GM18499 (cell line): ENCODE results near the gene RPS19.
"Not testable (repeated sequence)": the region's sequence is repeated elsewhere in the genome, so short reads cannot be mapped to it uniquely, and the experiment has no call there.

Experiments
- ATAC-seq: cut with Tn5 transposase; IDR thresholded peaks from one replicate; pipeline ENCODE4 v1.9.1; 2021; ENCODE audit warnings: moderate number of reproducible peaks; ENCODE audit not compliant: insufficient read depth, unreplicated experiment

The RPS19 gene

DNA sequence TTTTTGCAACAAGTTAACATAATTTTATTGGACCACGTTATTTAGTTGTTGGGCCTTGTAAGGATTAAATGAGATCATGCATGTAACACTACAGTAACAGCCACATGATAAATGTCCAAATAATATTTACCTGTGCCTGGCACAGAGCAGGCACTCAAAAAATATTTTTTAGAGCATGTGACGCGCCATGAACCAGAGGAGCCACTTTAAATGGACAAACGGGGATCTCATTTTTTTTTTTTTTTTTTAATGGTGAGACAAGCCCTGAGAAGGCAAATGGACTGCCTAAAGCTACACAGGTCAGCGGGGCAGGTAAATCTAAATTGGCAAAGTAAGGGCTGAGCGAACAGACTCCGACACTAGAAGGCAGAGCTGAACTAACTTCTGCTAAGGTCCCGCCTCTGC lies 840 bp upstream of the RPS19 start:
- ATAC-seq = no peak

- no peak for ATAC-seq
These were observed 512 bp downstream of the RPS19 start for GRCh38 chr19:41860419-41861115.

- no peak for ATAC-seq
These were observed 1.2 kb downstream of the RPS19 start for GRCh38 chr19:41861116-41861768.

DNA sequence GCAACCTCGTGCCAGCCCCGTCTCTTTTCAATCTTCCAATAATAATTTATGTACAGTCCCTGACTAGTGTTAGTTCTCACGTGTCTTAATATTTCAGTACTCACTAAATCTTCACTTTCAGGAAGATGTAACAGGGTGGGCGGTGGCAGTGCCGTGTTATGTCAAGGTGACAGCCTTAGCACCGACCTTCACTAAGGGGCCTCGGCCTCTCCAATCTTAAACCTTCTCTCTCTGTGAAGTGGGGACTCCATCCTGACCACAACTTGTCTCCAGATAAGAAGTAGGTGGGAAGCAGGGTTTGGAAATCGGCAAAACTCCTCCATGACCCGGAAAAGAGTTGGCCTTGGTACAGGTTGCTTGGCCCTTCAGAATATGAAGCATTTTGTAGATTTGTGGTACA lies 1.8 kb downstream of the RPS19 start:
- ATAC-seq = no peak

DNA sequence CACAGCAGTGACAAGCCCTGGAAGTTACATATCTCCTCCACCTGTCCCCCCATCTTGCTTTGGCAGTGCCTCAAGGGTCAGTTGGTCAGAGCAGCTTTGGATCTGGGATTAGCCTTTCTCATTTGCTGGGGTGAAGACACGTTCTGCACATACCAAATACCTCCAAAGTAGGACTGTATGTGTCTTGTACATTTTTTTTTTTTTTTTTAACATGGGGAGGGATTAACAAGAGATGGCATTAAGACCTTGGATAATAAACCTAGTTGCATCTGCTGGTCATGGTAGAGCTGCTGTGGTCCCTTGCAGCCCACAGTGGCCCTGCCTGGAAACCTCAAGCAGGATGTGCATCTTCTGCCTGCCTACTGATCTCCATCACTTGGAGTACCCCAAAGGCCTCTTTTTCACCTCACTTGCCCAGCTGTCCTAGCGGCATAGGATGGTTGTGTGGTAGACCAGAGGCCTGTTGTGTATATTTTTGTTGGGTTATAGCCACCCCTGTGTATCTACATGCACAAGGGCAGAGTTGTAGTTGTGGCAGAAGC lies 2.5 kb downstream of the RPS19 start:
- ATAC-seq = no peak

- ATAC-seq = no peak
These were observed 3.3 kb downstream of the RPS19 start for GRCh38 chr19:41863209-41863931.

- no peak for ATAC-seq
These were observed 4.3 kb downstream of the RPS19 start for GRCh38 chr19:41864374-41864773.

- ATAC-seq = no peak
These were observed 6.2 kb downstream of the RPS19 start for GRCh38 chr19:41866284-41866683.

DNA sequence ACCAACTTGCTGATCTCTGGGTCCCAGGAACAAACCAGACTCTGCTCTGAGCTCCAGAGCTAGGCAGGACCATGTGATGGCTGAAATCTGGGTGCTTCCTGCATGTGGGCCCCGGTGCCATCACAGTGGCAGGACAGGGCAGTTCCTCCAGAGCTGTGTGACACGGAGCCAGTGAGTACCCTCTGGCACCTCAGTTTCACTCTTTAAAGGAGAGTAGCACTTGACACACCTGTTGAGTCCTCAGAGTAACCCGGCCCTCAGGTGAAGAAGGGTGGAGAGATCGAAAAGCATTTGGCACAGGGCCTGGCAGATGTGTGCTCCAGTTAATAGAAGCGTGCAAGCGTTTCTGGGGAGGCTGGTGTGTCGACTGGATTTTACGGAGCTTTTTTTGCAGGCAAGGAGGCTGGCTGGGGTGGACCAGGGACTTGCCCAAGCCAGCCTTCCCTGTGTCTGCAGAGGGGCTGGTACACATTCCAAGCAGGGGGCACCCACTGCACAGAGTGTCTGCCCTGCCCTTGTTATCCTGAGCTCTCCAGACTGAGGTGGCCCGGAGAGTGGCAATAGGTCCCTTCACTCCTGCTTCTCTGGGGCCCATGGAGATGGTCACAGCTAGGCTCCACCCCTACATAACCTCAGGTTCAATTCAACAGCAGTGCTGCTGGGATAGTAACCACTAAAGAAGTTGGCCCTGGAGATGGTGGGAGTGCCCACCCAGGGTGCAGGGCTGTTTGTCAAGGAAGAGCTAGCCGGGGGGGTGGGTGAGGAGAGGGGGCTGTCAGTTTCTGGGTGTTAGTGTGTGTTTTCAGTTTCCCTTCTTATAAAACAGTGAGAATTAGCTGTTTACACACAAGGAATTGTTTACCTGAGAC lies 8.3 kb downstream of the RPS19 start:
- no peak for ATAC-seq

GRCh38 chr19:41868989-41869300 lies 8.9 kb downstream of the RPS19 start:
- no peak for ATAC-seq

DNA sequence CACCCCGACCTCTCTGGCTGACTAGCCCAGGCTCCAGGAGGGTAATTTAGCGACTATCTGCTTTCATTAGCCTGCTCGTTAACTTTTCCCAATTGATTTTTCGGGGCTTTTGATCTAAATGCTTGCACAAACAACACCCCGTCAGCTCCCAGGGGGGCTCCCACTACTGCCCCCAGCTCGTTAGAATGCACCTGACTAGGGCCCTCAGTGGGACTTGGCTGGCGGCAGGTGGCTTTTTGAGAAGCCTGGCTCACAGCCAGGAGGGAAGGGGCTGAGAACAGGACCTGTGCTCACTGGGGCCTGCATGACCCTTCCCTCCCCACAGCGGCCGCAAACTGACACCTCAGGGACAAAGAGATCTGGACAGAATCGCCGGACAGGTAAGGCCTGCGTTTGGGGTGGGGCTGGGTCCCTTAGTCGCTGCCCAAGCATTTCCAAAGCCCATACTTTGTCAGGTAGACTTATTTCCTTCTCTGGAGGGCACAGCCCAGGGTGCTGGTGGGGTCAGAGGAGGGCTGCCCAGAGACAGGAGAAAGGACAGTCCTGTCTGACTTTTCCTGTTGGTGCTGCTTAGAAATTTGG lies 9.4 kb downstream of the RPS19 start:
- ATAC-seq = no peak

GRCh38 chr19:41870401-41870873 lies 10.4 kb downstream of the RPS19 start:
- no peak for ATAC-seq

DNA sequence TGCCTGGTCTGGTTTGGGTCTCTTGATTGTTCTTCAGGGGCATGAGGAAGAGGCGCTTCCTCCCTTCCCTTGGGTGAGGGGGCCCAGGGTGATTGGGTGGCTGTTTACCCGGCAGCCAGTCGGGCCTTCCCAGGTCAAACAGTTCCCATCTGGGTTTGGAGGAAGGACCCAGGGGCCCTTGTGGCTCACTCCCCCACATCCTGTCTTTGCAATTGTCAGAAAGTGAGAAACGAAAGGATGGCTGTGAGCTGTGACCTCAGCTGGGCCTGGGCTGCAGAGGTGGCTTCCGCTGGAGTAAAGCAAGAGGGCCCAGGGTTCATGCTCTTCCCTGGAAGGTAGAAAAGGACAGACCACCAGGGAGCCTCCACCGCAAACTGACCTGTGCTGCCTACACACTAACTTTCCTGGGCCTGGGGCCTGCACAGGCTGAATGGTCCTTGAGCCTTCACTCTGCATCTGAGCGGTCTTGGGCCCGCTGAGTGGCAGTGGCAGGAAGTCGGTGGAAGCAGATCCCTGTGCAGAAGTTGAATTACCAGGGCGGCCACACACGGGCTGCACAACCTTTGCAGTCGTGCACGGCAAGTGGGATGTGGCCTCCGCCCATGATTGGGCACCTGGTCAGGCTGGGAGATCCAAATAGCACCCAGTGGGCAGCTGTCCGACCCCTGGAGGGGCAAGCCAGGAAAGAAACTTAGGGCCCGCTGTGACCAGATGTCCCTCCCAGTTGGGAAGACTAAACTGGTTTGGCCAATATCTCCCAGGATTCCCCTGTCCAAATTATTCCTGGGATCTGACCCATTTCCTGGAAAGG lies 11.7 kb downstream of the RPS19 start:
- ATAC-seq = no peak

DNA sequence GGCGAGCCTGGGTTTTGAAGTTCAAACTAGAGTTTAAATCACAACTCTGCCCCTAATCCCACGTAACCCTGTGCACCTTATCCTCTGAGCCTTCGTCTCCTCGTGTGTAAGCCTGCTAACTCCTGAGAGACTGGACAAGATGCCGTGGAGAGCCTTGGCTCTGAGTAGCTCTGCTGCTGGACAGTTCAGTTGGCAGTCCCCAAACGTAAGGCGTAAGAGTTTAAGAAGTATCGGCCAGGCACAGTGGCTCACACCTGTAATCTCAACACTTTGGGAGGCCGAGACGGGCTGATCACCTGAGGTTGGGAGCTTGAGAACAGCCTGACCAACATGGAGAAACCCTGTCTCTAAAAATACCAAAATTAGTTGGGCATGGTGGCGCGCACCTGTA lies 12.3 kb downstream of the RPS19 start:
- no peak for ATAC-seq

GRCh38 chr19:41872775-41873647 lies 13.0 kb downstream of the RPS19 start:
- ATAC-seq = no peak

DNA sequence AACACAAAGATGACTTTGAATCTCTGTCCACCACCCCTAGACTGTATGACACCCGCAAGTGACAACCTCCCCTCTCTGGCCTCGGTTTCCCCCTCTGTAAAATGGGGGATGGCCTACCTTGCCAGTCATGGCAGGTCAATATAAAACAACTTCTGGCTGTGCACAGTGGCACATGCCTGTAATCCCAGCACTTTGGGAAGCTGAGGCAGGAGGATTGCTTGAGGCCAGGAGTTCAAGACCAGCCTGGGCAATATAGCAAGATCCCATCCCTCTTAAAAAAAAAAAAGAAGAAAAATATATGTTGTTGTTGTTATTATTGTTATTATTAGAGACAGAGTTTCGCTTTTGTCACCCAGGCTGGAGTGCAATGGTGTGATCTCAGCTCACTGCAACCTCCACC lies 15.9 kb downstream of the RPS19 start:
- not testable (repeated sequence) for ATAC-seq

GRCh38 chr19:41876847-41877832 lies 17.1 kb downstream of the RPS19 start, which contains the start of gene CD79A:
CD79A (plus strand) TSS chr19:41877279; CDS start chr19:41877305, 26 bp downstream.
- no peak for ATAC-seq
